Measurements from ENCODE around the gene CYP1B1. TPM values are rescaled to one million over a fixed set of nuclear protein-coding genes. Genes with fewer than 3 reads are reported as not detected.

CYP1B1 gene
- total and polyA plus RNA-seq, 9 donors = 5.4 to 34.5 (median 12.5) TPM

DNA sequence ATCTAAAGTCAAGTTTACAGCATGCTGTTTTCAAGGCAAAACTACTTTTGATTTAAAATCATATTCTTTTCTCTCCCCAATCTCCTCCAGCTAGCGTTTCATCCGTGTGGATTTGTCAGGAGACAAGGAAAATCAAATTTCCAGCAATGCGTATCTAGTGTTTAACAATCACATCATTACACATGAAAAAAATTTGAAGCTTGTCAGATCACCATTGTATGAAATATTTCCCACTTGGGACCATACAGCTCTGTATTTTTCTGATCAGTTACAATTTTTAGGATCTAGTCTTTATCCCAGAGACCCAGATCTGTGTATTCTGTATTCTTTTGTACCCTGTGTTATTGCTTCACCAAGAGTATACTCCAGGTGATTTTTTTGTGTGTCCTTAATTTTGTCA lies 28.6 kb upstream of the CYP1B1 start:
- DNase-seq = no peak
- Histone ChIP-seq H3K4me3 (no peak overlapping the region), H3K9me3 (no peaks in the 10 kb centered on the region), H3K27me3 (no peaks in the 10 kb centered on the region), H3K36me3 (no peaks in the 10 kb centered on the region), H3K4me1 (ENCODE audit: insufficient read depth) (peaks cover 9% of the 10 kb centered on the region), H3K27ac (no peak overlapping the region)
- intact Hi-C loops (cut with DNase I) = no loop called here
- WGBS, 3 donors = 95 to 97% (median 96%) methylated on average over 3 of the region's 3 CpGs
- no peak for TF ChIP-seq POLR2A (IDR thresholded peaks at IDR 0.05)
- TF ChIP-seq EP300 (IDR thresholded peaks at IDR 0.05) = no peak
- no peak for TF ChIP-seq CTCF (IDR thresholded peaks at IDR 0.05)

DNA sequence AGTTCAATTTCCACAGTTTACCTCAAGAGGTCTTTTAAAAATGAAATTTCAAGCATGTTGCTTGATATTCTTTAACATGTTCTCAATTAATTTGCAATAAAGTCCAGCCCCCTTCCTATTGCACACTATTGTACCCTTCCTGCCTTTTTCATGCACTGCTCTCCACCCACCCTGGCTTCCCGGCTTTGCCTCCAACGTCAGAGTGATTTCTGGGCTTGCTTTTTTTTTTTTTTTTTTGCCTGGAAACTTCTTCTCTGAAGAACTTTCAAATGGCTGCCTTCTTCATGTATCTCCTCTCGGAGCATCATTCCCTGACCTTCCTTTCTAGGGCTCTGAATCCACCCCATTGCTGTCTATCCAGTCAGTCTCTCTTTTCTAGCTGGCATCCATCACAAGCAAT lies 24.4 kb upstream of the CYP1B1 start:
- WGBS, 3 donors = 66 to 89% (median 80%) methylated on average over 3 of the region's 3 CpGs
- no peak for TF ChIP-seq CTCF (IDR thresholded peaks at IDR 0.05)
- no peak for TF ChIP-seq POLR2A (IDR thresholded peaks at IDR 0.05)
- TF ChIP-seq EP300 (IDR thresholded peaks at IDR 0.05) = no peak
- H3K4me3 ChIP-seq = no peak overlapping the region
- no peaks in the 10 kb centered on the region for H3K9me3 ChIP-seq
- H3K36me3 ChIP-seq = no peaks in the 10 kb centered on the region
- peaks cover 5% of the 10 kb centered on the region for H3K4me1 ChIP-seq (ENCODE audit: insufficient read depth)
- H3K27me3 ChIP-seq = no peaks in the 10 kb centered on the region
- intact Hi-C loops (cut with DNase I) = no loop called here
- DNase-seq = no peak
- H3K27ac ChIP-seq = no peak overlapping the region

- H3K27me3 ChIP-seq = no peaks in the 10 kb centered on the region
- no peaks in the 10 kb centered on the region for H3K36me3 ChIP-seq
- peaks cover 5% of the 10 kb centered on the region for H3K4me1 ChIP-seq (ENCODE audit: insufficient read depth)
- no peak for TF ChIP-seq EP300 (IDR thresholded peaks at IDR 0.05)
- no peak for TF ChIP-seq POLR2A (IDR thresholded peaks at IDR 0.05)
- TF ChIP-seq CTCF (IDR thresholded peaks at IDR 0.05) = no peak
- no peak for DNase-seq
- H3K4me3 ChIP-seq = peak overlapping the region; percentile 29
- intact Hi-C loops (cut with DNase I) = no loop called here
- H3K9me3 ChIP-seq = no peaks in the 10 kb centered on the region
- H3K27ac ChIP-seq = no peak overlapping the region
- WGBS, 3 donors = 62 to 68% (median 63%) methylated on average over 10 of the region's 10 CpGs
Measured at GRCh38 chr2:38099099-38100028, 23.4 kb upstream of the CYP1B1 start.

DNA sequence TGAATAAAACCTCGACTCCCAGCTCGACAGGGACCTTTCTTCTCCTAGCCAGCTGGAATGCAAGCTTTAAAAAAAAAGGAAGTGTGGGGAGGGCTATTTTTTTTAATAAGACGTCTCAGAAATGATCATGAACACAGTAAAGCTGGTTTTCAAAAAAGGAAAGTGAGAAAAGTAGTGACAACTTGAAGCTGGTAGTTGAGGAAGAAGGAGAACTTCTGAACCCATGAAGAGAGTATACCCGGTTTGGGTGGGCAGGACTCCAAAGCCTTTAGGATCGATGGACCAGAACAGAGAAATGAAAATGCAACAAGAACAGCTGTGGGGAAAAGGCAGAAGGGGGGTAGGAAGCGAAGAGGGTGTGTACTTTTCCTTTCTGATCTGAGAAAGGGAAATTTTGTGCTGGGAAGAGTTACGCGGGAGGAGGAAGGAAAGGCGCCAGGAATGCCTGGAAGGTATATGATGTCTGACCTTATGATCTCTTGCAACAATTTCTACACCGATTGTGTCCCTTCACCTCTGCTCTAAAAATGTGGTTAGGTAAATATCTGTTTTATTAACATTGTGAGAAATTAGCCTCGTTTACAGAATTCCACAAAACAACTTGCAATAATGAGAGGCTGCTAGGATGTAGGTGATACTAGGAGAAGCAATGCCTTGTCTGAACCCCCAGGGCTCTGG lies 22.6 kb upstream of the CYP1B1 start:
- H3K27ac ChIP-seq = no peak overlapping the region
- no peak for TF ChIP-seq EP300 (IDR thresholded peaks at IDR 0.05)

More for the DNA sequence above, 22.6 kb upstream of the CYP1B1 start:
- peaks cover 6% of the 10 kb centered on the region for H3K4me1 ChIP-seq (ENCODE audit: insufficient read depth)
- no peaks in the 10 kb centered on the region for H3K9me3 ChIP-seq
- no peaks in the 10 kb centered on the region for H3K36me3 ChIP-seq
- no peak for DNase-seq
- H3K27me3 ChIP-seq = no peaks in the 10 kb centered on the region
- 8 to 25% (median 10%) methylated on average over 11 of the region's 11 CpGs for WGBS, 3 donors
- intact Hi-C loops (cut with DNase I) = no loop called here
- H3K4me3 ChIP-seq = peak overlapping the region; percentile 29

All from ovary (tissue), 9 donors.